Adrenal gland (tissue), 12 donors: ENCODE data around the gene HSBP1L1. TPM values are rescaled to one million over a fixed set of nuclear protein-coding genes. Genes with fewer than 3 reads are reported as not detected.
A peak's percentile ranks its signal among the peaks of the same experiment; 100 is the strongest.

Source experiments
- DNase-seq, 7 donors: peaks; one replicate each; pipeline ENCODE4 v3.0.0-alpha.2; 2019 to 2020
- H3K27ac ChIP-seq, 5 donors: fragments of 200-600 bp; sonication (generic) in 4 of 5; 1 replicate in 3 of 5; 2 replicates in 2 of 5; pipeline versions ENCODE4 v1.5.1 to v1.8.0; 2016 to 2020; ENCODE audit warnings: mild to moderate bottlenecking in 1 of 5
- H3K27me3 ChIP-seq: fragments of 200-600 bp; 2 replicates; pipeline ENCODE4 v1.8.0; 2021
- H3K36me3 ChIP-seq, 2 donors: fragments of 200-600 bp; replicated peaks in 1 of 2; 1 replicate in 1 of 2; 2 replicates in 1 of 2; pipeline versions ENCODE4 v1.5.1 to v1.8.0; 2018 to 2022
- H3K4me1 ChIP-seq, 2 donors: fragments of 200-600 bp; replicated peaks in 1 of 2; 1 replicate in 1 of 2; 2 replicates in 1 of 2; pipeline versions ENCODE4 v1.5.1 to v1.8.0; 2018 to 2021
- H3K4me3 ChIP-seq, 4 donors: fragments of 200-600 bp; sonication (generic) in 3 of 4; one replicate each; pipeline ENCODE4 v1.5.1; 2016 to 2018
- H3K9me3 ChIP-seq, 3 donors: fragments of 200-600 bp; sonication (generic) in 1 of 3; replicated peaks in 1 of 3; 1 replicate in 2 of 3; 2 replicates in 1 of 3; pipeline versions ENCODE4 v1.5.1 to v1.8.0; 2016 to 2021
- CTCF ChIP-seq, 6 experiments: fragments of 450-650 bp in 4 of 6; fragments of 200-600 bp in 2 of 6; sonication (generic) in 1 of 6; IDR thresholded peaks; 1 replicate in 5 of 6; 2 replicates in 1 of 6; pipeline versions ENCODE4 v1.5.1 to v1.8.0; 2016 to 2021; ENCODE audit warnings: antibody characterized with exemption in 6 of 6, mild to moderate bottlenecking in 2 of 6, moderate library complexity in 1 of 6
- POLR2A ChIP-seq, 2 donors: fragments of 450-650 bp; IDR thresholded peaks; one replicate each; pipeline ENCODE4 v1.6.1; 2017; ENCODE audit warnings: antibody characterized with exemption in 2 of 2, mild to moderate bottlenecking in 2 of 2, moderate library complexity in 1 of 2
- WGBS, 4 donors: extraction: QIAGEN DNeasy Blood & Tissue Kit in 2 of 4; methylation state at CpG; one replicate each; pipeline versions ENCODE4 v1.1.5 to v1.1.7; 2013 to 2017; 5-methylcytosine and 5-hydroxymethylcytosine counted together
- intact Hi-C, 2 donors: fragments of 100-400 bp; cut with DNase I; formaldehyde crosslinking; loops; one replicate each; pipeline versions ENCODE4 v1.14.1 to v1.15.0; 2022 to 2023
- polyA plus RNA-seq, 3 donors: library from polyadenylated mRNA; stranded (reverse); fragments of 200-250 nt in 2 of 3; fragments of 350-450 nt in 1 of 3; fragmentation: Illumina TruSeq in 1 of 3; extraction: RNeasy Lipid Tissue Mini Kit (QIAGEN cat#74804) in 1 of 3; gene quantifications; one replicate each; pipeline ENCODE4 v1.2.3, GENCODE V29; 2013 to 2014
- total RNA-seq, 9 donors: library from RNA; depleted of rRNA in 4 of 9; stranded (reverse); fragments of >200 nt in 4 of 9; fragments of 120-200 nt in 1 of 9; fragmentation: NEBNext Ultra II Directional in 1 of 9; extraction: Animal tissue kit (Norgen Biotek cat#: 25700) in 1 of 9; gene quantifications; one replicate each; pipeline versions ENCODE4 v1.1.0 to v1.2.4, GENCODE V29; 2013 to 2023
- donor health status: healthy with polysubstance abuse.
- donor health status: Bipolar disorder and iron deficiency.
- donor health status: DM: yes; HTN: yes; CAD: no.
- donor health status: DM: no; HTN: no; CAD: no.
- donor health status: DM: no; HTN: no; CAD: no.
- donor health status: DM: yes; HTN: yes; CAD: no.

The HSBP1L1 gene
- total and polyA plus RNA-seq, 12 donors = 17.3 to 182 (median 36.0) TPM

DNA sequence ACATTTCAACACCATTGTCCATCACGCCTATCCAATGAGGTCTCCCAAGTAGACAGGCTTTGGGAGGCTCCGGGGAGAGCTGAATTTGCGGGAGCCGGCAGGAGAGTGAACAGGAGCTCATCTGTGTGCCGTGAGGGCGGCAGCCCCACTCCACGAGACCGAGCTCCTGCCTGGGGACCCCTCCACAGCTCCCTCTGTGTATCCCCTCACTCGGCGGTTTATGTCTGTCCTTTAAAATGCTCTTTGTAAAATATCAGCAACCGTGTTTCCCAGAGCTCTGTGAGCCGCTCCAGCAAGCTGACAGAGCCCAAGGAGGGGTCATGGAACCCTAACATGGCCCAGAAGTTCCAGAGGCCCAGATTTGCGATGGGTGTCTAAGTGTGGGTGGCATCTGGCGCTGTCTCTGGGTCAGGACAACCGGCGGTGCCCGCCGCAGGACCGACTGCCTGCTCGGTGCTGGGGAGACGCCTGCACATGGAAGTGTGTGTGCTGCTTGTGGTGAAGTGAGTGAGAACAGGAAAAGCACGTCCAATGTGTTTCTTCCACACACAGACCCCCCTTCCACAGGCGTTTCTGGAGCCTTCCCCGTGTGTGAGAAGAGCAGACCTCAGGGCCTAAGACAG is 47.8 kb upstream of the HSBP1L1 start:
- H3K27me3 ChIP-seq = no peaks in the 10 kb centered on the region
- H3K9me3 ChIP-seq = no peaks in the 10 kb centered on the region
- 95 to 97% (median 96%) methylated on average over 17 to 24 of the region's 24 CpGs for WGBS, 4 donors
- intact Hi-C loops = loop anchor here in 1 of 2 donors (10.0 kb wide), 1 partner anchor 192 kb away; no protein-coding TSS in a partner anchor
- no peak overlapping the region for H3K4me3 ChIP-seq
- peaks cover 0 to 10% of the 10 kb centered on the region in 2 donors for H3K36me3 ChIP-seq
- H3K4me1 ChIP-seq = no peaks in the 10 kb centered on the region
- H3K27ac ChIP-seq = no peak overlapping the region
- no peak for TF ChIP-seq CTCF (IDR thresholded peaks at IDR 0.05)
- peak in 3 of 7 donors; percentile 5 to 46 (median 14) for DNase-seq

- Histone ChIP-seq H3K9me3 (no peaks in the 10 kb centered on the region), H3K36me3 (peaks cover 0 to 10% of the 10 kb centered on the region in 2 donors), H3K4me1 (no peaks in the 10 kb centered on the region), H3K27ac (no peak overlapping the region), H3K27me3 (no peaks in the 10 kb centered on the region), H3K4me3 (no peak overlapping the region)
- 94 to 100% (median 97%) methylated on average over 8 to 28 of the region's 28 CpGs for WGBS, 4 donors
- no peak for TF ChIP-seq CTCF (IDR thresholded peaks at IDR 0.05)
- no peak for TF ChIP-seq POLR2A (IDR thresholded peaks at IDR 0.05)
- peak in 3 of 7 donors; percentile 9 to 42 (median 15) for DNase-seq
- intact Hi-C loops = loop anchor here in 1 of 2 donors (10.0 kb wide), 1 partner anchor 193 kb away; no protein-coding TSS in a partner anchor
Observed at GRCh38 chr18:79917169-79917852, 47.1 kb upstream of the HSBP1L1 start.

DNA sequence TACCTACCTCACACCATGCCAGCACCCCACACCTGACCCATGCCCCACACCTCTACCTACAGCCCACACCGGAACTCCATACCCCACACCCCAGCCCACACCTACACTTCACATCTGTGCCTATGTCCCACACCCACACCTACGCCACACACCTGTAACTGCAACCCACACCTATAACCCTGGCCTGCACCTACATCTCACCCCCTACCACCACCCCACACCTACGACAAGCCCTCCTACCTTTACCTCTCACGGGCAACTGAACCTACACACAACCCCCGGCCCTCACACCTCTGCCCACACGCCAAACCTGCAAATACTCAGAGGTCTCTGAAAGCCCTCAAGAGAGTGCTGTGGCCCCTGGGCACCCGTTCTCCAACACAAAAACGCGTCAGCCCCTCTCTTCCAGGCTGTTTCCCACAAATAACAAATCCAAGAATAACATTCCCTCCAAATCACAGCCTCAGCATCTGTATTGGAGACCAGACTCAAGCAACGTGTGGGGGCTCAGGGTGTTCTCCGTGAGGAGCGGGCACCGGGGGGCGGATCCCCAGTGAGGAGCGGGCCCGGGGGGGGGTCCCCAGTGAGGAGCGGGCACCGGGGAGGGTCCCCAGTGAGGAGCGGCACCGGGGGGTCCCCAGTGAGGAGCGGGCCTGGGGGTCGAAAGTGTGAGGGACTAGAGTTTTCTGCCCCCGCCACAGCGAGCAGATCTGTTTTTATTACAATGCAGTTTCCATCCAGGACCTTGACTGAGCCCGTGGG is 46.4 kb upstream of the HSBP1L1 start:
- Histone ChIP-seq H3K27me3 (no peaks in the 10 kb centered on the region), H3K4me3 (no peak overlapping the region), H3K4me1 (no peaks in the 10 kb centered on the region), H3K36me3 (peaks cover 0 to 10% of the 10 kb centered on the region in 2 donors), H3K9me3 (no peaks in the 10 kb centered on the region), H3K27ac (no peak overlapping the region)
- 91 to 98% (median 97%) methylated on average over 21 to 25 of the region's 25 CpGs for WGBS, 4 donors
- peak in 1 of 7 donors; percentile 14 for DNase-seq
- intact Hi-C loops = loop anchor here in 1 of 2 donors (10.0 kb wide), 1 partner anchor 193 kb away; no protein-coding TSS in a partner anchor
- no peak for TF ChIP-seq POLR2A (IDR thresholded peaks at IDR 0.05)
- no peak for TF ChIP-seq CTCF (IDR thresholded peaks at IDR 0.05)

- Histone ChIP-seq H3K4me3 (no peak overlapping the region), H3K36me3 (peaks cover 0 to 10% of the 10 kb centered on the region in 2 donors), H3K4me1 (no peaks in the 10 kb centered on the region), H3K27me3 (no peaks in the 10 kb centered on the region), H3K9me3 (no peaks in the 10 kb centered on the region), H3K27ac (no peak overlapping the region)
- TF ChIP-seq POLR2A (IDR thresholded peaks at IDR 0.05) (no peak), CTCF (IDR thresholded peaks at IDR 0.05) (no peak)
- peak in 3 of 7 donors; percentile 14 to 46 (median 19) for DNase-seq
- intact Hi-C loops = loop anchor here in 1 of 2 donors (10.0 kb wide), 1 partner anchor 194 kb away; no protein-coding TSS in a partner anchor
- WGBS, 4 donors = 91 to 97% (median 95%) methylated on average over 6 to 20 of the region's 20 CpGs
Observed at GRCh38 chr18:79918615-79919011, 45.8 kb upstream of the HSBP1L1 start.
